ENCODE results near the gene DCAF12.

DNA sequence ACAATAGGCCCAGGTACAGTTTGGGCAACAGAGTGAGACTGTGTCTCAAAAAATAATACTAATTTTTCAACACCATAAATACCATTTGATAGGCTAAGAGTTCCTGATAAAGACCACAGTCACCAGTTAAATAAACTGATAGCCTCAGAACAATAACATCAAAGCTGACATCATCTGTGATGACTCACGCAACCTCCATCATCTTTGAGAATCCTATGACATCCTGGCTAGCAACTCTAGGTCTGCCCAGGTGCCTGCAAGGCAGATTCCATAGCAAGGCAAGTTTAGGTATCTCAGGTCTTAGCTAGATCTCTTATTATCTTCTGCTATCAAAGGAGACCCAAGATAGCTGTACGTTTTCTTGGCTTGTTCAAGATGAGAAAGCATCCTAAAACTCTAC lies 47.3 kb downstream of the DCAF12 start:
- TF ChIP-seq EP300 (IDR thresholded peaks at IDR 0.05; ENCODE audit: borderline replicate concordance): no peak
- no peak for TF ChIP-seq YY1 (IDR thresholded peaks at IDR 0.05; ENCODE audit: low read depth)
